ENCODE data around the gene CEP76.
A peak's percentile ranks its signal among the peaks of the same experiment; 100 is the strongest.

CEP76 gene

DNA sequence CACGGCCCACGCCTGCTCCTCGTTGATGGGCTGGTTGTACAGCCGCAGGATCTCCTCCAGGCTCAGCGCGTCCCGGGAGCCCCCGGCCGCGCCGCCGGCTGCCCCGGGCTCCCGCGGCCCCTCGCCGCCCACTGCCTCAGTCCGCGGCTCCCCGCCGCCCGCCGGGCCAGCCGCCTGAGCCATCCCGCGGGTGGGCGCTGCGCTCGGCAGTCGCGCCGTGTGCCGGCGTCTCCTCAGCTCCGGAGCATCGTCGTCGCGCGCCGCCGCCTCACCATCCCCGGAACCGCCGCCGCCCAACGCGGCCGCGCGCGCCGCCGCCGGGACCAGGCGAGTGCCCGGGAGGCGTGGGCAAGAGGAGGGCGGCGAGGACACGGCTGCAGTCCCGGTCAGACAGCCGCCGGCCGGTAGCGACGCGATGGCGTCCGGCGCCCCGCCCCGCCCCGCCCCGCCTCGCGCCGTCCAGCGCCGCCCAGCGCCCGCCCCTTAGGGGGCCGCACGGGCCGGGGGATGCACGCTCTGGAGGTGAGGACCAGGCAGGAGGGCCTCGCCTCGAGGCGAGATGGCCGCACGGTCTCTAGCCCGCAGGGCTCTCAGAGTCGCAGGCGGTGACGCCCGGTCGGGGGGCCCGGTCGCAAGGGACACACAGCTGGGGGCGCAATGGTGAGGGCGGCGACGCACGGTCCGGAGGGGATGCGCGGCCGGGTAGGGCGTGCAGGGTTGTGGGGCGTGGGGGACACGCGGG lies 44.7 kb downstream of the CEP76 start, which contains the start of gene SPIRE1:
Gene SPIRE1, minus strand, starts transcription at position 424 of the 742 bp plus-strand sequence. Its CDS starts 241 bp downstream, at position 183.
- TF ChIP-seq, protein P1, sequence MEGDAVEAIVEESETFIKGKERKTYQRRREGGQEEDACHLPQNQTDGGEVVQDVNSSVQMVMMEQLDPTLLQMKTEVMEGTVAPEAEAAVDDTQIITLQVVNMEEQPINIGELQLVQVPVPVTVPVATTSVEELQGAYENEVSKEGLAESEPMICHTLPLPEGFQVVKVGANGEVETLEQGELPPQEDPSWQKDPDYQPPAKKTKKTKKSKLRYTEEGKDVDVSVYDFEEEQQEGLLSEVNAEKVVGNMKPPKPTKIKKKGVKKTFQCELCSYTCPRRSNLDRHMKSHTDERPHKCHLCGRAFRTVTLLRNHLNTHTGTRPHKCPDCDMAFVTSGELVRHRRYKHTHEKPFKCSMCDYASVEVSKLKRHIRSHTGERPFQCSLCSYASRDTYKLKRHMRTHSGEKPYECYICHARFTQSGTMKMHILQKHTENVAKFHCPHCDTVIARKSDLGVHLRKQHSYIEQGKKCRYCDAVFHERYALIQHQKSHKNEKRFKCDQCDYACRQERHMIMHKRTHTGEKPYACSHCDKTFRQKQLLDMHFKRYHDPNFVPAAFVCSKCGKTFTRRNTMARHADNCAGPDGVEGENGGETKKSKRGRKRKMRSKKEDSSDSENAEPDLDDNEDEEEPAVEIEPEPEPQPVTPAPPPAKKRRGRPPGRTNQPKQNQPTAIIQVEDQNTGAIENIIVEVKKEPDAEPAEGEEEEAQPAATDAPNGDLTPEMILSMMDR (IDR thresholded peaks at IDR 0.05; ENCODE audit: extremely low read depth, insufficient read depth, missing control alignments) = peak; percentile 13
- peak; percentile 86 for DNase-seq (ENCODE audit: low spot score)

DNA sequence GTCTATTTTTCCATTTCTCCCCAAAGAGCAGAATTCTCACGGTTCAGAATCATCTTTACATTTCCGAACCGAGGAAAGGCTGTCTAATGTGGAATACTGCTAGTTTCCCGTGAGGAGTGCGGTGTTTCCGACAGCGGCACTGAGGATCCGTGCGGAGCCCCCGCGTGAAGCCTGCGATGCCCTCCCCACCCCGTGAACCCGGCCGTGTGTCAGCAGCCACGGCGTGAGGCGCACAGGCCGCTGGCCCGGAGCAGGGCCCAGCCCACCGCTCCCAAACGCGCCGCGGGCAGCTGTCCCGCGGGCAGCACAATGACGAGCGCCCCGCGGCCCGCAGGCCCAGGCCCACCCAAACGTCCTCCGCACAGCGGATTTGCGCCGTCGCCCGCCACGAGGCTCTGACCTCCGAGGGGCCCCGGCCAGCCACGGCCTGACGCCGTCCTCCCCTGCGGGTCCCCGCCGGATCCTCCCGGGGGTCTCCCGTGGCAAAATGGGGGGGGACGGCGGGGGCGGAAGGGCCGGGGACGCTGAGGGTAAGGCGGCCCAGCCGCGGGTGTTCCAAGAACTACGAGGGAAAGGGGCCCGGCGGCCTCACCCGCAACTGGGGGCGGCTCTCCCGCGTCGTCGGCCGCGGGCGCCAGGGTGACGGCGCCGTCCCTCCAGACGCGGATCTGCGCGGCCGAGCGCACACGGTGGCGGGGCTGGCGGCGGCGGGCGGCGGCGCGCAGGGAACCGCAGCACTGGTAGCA lies 45.4 kb downstream of the CEP76 start:
- TF ChIP-seq, protein P1 (IDR thresholded peaks at IDR 0.05; ENCODE audit: extremely low read depth, insufficient read depth, missing control alignments) = no peak
- peak; percentile 71 for DNase-seq (ENCODE audit: low spot score)
- in situ Hi-C loops (cut with MboI; ENCODE audit: low pct_unique_long_range_greater_than_20kb, low sequenced_read_pairs, unreplicated experiment) = loop anchor here (10.0 kb wide), 1 partner anchor 252 kb away; the partner anchor contains the start of gene PRELID3A

More for the DNA sequence above, 44.7 kb downstream of the CEP76 start, which contains the start of gene SPIRE1:
- in situ Hi-C loops (cut with MboI; ENCODE audit: low pct_unique_long_range_greater_than_20kb, low sequenced_read_pairs, unreplicated experiment) = loop anchor here (10.0 kb wide), 1 partner anchor 253 kb away; the partner anchor contains the start of gene PRELID3A

DNA sequence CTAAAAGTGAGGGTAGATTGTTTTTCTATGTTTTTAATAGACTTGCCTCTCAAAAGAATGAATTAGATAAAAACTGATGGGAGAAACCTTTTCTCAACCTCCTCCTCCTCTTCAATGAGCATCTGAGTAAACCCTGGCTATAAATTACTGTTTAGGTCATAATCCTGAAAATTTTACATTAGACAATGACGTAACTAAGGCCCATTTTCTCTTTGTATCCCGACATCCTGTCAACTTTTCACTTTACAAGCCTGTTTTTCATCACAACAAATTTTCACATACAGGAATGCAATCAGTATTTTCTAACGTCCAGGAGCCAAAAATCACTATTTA lies 46.0 kb downstream of the CEP76 start:
- in situ Hi-C loops (cut with MboI; ENCODE audit: low pct_unique_long_range_greater_than_20kb, low sequenced_read_pairs, unreplicated experiment) = loop anchor here (10.0 kb wide), 1 partner anchor 252 kb away; the partner anchor contains the start of gene PRELID3A
- no peak for DNase-seq (ENCODE audit: low spot score)
- TF ChIP-seq, protein P1 (IDR thresholded peaks at IDR 0.05; ENCODE audit: extremely low read depth, insufficient read depth, missing control alignments) = no peak

DNA sequence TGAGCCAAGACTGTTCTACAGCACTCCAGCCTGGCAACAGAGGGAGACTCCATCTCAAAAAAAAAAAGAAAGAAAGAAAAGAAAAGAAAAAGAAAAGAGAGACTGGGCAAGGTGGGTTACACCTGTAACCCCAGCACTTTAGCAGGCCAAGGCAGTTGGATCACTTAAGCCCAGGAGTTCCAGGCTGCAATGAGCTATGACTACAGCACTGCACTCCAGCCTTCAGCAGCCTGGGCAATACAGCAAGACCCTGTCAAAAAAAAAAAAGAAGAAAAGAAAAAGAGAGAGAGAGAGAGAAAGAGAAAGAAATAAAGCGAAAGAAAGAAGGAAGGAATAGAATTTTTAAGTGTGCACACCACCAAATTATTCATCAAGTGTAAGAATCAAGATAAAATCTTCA lies 47.6 kb downstream of the CEP76 start:
- in situ Hi-C loops (cut with MboI; ENCODE audit: low pct_unique_long_range_greater_than_20kb, low sequenced_read_pairs, unreplicated experiment) = loop anchor here (10.0 kb wide), 1 partner anchor 250 kb away; the partner anchor contains the start of gene PRELID3A

DNA sequence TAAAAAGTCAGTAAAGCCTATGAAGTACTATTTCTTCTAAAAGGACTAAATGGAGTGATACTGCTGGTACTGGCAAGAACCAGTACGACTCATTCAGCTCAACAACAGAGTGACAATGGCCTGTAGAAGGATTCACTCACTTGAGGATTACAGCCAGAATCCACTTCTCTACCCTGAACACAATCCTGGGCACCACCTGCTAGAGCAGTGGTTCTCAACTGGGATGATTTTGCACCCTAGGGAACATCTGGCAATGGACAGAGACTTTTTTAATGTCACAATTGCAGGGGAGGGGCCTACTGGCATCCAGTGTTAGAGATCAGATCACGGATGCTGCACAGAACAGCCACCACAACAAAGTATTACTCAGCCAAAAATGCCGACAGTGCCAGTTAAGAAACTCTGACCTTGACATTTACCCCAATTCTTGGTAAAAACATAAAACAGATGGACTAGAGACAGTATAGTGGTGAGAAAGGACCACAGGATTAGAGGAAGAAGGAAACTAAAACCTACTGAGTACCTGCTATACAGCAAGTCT lies 49.6 kb downstream of the CEP76 start:
- TF ChIP-seq, protein P1 (IDR thresholded peaks at IDR 0.05; ENCODE audit: extremely low read depth, insufficient read depth, missing control alignments) = no peak
- in situ Hi-C loops (cut with MboI; ENCODE audit: low pct_unique_long_range_greater_than_20kb, low sequenced_read_pairs, unreplicated experiment) = loop anchor here (10.0 kb wide), 1 partner anchor 248 kb away; the partner anchor contains the start of gene PRELID3A
- DNase-seq (ENCODE audit: low spot score) = no peak

More for the DNA sequence above, 47.6 kb downstream of the CEP76 start:
- no peak for DNase-seq (ENCODE audit: low spot score)
- TF ChIP-seq, protein P1 (IDR thresholded peaks at IDR 0.05; ENCODE audit: extremely low read depth, insufficient read depth, missing control alignments) = no peak

DNA sequence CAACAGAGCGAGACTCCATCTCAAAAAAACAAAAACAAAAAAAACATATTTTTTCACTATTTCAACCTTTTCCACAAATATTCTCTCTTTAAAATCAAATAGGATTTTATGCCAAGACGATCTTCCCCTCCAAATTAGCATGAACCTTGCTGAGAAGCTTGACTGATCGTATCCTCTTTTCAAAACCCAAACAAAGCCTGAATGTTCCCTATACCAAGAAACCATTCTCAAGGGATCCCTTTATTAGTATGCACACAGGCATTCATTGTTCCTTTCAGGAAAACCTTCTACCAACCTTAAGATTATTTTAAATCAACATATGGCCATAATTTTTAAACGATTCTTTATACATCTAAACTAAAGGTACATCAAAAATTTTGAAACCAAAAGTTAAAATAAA lies 50.9 kb downstream of the CEP76 start:
- no peak for DNase-seq (ENCODE audit: low spot score)
- TF ChIP-seq, protein P1 (IDR thresholded peaks at IDR 0.05; ENCODE audit: extremely low read depth, insufficient read depth, missing control alignments) = no peak
- in situ Hi-C loops (cut with MboI; ENCODE audit: low pct_unique_long_range_greater_than_20kb, low sequenced_read_pairs, unreplicated experiment) = loop anchor here (10.0 kb wide), 1 partner anchor 247 kb away; the partner anchor contains the start of gene PRELID3A
